GM21529 (cell line): ENCODE measurements around the gene IL11.

Experiments used
- ATAC-seq: cut with Tn5 transposase; IDR thresholded peaks from one replicate; pipeline ENCODE4 v1.9.1; 2021; ENCODE audit not compliant: unreplicated experiment

IL11 gene

DNA sequence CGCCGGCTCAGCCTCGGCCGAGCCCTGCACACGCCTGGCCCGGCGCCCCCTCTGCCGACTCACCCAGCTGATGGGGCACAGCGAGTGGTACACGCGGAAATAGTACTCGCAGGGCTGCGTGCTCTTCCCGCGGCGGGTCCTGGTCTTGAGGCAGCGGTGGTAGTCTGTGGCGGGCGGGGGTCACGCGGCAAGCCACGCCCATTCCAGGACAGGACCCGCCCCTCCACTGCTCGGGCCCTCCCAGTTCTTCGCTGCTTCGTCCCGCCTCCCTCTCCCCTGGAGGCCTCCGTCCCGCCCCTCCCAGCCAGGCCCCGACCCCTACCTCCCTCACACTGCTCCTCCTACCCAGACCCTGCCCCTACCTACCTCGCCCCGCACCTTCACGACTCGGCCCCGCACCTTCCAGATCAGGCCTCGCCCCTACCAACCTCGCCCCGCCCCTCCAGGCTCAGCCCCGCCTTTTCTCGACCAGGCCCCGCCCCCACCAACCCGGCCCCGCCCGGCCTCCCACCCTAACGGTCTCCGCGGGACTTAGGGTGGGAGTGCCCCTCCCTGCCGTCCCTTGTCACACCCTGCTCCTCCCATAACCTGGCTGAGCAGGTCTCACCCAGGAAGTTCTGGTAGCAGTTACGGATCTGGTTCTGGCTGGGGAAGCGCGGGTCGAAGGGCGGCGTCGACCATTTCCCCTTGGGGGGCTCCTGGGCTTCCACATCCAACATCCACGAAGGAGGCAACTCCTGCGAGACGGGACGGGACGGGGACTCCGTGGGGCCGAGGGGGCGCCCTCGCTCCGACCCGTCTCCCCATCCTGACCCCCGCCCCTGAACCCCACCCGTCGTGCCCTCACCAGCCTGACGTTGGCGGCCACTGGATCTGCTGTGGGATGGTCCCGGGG is 16.2 kb downstream of the IL11 start:
- ATAC-seq: no peak

DNA sequence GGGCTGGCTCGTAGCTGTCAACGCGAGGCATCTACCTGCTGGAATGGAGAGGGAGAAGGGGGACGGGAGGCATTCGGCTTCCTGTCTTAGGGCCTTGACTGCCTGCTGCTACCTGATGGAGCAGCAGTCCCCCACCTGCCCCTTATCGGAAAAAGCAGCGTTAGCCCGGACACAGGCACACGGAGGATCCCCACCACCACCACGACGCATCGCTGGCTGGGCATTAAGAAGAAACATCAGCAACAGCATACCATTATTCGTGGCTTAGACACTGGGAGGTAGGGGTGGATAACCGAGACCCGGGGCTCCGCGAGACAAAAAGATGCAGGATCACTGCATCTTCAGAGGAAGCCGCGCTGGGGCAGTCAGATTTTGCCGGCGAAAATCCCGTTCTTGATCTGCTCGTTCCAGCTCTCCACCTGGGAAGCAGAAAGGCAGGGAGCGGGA is 16.9 kb downstream of the IL11 start:
- no peak for ATAC-seq

DNA sequence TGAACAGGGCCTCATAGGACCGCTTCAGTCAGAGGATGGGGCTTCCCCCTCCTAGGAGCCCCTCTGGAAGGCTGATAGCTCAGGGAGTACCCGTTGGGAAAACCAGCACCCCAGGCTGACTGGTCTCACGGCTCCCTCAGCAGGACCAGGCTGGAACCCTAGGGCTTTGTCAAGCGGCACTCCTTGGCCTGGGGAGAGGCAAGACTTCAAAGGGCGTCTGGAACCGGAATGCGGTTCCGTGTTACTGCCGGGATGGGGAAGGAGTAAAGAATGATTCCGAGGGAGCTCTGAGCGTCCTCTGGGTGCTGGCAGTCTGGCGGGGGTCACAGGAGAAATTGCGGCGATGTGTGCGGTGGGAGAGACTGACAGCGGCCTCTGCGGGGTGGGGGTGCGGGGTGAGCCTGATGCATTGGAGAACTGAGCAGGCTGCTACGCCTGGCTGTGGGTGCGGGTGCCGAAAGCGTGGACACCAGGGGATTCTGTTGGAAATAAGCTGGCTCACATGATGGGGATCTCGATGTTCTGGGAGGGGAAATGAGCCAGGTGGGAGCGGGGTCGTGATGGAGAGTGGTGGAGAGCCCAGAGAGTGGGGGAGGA is 17.6 kb downstream of the IL11 start:
- no peak for ATAC-seq

DNA sequence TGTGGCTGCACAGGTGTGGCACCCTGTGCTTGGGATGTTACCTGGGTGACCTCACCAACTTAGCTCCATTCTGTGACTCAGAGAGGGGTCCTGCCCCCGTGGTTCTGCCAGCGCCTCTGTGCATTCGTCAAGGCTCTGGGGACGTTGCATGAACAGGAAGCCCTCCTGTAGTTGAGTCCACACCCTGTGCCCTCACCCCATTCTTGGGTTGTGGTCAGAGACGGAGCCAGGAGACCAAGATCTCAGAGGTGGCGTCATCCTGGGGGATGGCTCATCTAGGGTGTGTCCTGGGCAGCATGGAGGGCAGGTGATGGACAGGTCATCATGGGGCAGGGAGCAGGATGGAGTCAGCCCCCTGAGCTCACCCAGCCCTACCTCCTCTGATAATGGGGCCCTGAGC is 18.2 kb downstream of the IL11 start:
- ATAC-seq: no peak

DNA sequence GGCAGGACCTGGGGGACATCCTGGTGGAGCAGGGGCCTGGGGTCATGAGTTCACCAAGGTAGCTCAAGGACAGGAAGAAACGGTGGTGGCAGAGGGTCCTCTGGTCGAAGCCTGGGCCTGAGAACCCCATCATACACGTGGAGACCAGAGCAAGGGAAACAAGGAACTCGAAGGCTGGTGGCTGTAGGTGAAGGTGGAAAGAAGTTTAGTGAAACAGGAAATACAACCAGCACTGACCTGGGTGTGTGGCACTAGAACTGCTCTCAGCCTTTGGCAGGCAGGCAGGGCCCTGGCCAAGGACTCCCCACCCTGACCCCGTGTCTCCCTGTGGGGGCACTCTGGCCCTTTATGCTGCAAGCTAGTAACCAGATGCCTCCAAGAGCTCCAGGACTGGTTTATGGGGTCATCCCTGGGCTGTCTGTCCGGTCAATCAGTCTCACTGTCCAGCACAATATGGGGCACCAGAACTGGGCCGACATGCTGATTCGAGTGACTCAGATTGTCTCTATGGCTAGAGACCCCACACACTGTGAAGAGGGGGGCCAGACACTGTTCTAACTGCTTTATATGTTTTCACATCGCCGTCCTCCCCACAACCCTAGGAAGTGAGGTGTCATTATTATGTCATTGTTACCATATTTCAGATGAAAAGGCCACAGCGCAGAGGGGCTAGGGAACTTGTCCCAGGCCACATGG is 19.5 kb downstream of the IL11 start:
- no peak for ATAC-seq

DNA sequence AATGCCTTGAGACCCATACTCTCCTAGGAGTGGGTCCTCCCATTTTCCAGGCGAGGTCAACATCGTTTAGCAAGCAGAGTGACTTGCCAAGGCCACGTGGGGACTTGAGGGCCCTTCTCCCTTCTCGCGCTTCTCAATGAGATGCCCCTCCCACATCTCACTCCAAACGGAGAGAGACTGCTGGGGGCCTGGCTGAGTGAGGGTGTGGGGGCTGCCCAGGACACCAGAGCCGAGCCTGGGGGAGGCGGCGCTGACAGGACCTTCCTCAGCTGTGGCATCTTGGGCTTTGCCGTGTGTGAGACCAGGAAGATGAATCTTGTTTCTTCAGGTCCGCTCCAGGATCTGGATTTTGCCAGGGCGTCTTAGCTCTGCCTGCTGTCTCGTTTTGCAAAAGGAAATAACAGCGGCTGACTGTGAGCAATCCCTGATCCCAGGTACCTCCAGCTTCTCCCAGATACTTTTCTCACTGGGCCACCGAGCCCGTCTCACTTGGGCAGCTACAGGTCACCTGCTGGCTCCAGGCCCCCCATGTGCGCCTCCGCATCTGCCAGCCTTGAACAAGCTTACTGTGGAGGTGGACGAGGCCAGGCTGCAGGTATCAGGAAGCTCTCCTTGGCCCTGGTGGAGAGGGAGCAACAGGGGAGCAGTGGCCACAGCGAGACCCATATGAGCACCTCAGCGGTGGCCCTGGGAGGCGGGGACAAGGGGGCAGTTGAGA is 21.8 kb downstream of the IL11 start:
- ATAC-seq: no peak

DNA sequence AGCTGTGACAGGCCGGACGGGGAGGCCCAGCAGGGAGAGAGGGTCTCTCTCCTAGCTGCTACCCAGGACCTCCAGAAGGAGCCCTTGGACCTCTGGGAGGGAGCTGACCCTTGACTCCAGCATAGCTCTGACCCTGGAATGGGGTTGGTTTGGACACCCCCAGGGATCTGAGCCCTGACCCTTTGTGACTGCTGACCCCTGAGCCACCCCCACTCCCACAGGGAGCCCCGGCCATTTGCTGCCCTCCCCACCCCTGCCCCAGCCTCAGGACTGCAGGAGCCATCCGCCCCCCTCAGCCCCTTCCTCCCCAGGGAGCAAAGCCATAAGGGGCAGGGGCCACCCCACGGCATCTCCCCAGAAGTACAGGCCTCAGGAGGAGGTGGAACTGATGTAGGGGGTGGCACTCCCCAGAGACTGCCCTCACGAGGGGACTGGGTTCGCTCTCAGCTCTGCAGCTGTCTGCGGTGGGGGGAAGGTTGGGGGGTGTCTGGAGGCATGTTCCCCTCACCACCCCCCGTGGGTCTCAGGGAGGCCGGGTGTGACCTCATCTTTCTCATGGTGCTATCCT is 22.7 kb downstream of the IL11 start:
- no peak for ATAC-seq

DNA sequence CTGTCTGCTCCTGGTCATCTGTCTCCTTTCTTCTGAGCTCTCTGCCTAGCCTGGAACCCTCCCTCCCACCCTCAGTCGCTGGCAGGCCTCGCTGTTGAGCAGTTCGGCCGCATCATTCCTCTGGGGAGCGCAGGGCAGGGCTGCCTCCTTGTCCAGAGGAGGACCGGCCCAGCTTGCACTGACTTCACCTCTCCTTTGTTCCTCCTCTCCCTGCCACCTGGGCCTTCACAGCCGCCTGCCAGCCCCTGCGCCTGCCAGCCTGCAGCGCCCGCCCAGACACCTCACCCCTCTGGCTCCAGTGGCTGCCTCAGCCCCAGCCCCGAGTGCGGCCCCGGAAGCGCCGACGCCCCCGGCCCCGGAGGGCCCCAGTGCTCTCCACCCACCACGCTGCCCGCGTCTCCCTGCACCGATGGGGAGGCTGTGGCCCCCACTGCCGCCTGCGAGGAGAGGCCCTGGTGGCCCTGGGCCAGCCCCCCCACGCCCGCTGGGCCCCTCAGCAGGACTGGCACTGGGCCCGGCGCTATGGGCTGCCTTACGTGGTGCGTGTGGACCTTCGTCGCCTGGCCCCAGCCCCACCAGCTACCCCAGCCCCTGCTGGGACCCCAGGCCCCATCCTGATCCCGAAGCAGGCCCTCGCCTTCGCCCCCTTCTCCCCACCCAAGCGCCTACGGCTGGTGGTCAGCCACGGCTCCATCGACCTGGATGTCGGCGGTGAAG is 23.4 kb downstream of the IL11 start:
- ATAC-seq: no peak

DNA sequence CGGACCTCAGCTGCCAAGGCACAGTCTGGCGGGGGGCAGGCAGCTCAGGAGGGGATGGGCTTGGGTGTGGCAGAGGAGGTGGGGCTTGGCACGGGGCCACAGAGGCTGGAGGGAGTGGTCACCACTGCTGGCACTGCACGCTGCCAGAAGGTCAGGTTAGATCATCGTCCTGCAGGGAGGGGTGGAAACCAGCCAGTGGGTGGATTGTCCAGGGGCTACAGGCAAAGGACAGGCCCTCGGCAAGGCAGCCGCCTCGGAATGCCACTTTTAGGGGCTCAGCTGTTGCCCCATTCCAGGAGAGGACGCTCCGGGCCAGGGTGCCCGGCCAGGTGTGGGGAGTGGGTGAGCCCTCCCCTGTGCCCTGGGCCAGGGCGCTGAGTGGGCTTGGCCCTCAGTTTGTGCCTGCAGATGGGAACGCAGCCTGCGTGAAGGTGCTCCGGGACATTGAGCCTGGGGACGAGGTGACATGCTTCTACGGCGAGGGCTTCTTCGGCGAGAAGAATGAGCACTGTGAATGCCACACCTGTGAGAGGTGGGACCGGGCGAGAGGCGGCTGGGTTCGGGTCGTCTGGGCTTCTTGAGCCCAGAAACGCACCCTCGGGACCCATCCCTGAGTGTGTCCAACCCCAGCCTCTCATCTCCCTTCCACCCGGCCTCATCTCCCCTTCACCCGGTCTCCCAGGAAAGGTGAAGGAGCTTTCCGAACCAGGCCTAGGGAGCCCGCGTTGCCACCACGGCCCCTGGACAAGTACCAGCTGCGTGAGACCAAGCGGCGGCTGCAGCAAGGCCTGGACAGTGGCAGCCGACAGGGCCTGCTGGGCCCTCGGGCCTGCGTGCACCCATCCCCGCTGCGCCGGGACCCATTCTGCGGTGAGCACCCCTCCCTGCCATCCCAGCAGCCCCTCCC is 24.2 kb downstream of the IL11 start:
- ATAC-seq: no peak

DNA sequence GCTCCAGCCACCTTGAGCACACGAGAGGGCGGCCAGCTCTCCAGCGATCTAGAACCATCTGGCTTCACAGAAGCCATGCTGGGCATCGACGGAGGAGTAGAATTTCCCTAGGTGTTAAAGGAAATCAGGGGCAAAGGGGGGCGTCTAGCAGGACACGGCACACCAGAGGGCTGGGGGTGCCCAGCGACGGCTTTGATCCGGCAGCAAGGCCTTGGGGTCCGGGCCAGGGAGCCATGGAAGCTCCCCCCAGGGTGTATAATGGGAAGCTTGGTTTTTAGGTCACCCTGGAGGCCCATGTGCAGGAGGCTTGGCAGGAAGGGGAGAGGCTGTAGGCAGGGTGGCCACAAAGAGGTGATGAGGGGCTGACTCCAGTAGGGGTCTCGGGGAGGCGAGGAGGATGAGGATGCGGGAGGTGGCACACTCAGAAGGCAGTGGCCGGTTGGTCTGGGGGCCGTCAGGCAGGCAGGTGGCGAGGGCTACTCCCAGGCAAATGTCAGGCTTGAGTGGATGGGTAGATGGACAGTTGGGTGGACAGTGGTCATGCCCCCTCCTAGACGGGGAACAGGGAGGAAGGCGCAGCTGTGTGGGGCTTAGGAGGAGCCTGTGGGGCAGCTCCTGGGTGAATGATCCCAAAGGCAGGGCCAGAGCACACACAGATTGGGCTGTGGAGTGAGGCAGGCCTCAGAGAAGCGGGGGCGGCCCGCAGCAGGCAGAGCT is 25.0 kb downstream of the IL11 start:
- ATAC-seq: no peak

DNA sequence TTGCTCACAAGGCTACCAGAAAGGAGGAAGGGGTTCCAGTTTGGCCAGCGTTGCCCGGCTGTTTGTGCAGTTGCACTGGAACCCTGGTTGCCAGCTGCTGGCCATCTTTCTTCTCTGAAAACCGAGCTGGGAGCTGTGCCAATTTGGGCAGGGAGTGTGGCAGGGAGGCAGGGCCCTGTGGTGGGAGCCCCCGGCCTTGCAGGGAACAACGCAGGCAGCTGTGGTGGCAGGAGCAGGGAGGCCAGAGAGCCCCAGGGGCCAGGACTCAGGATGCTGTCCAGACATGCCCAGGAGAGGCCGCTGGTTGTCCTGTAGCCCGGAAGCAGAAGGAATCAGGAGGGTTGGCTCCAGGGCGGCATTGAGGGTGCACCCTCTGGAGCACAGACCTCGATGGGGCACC is 25.8 kb downstream of the IL11 start:
- no peak for ATAC-seq

DNA sequence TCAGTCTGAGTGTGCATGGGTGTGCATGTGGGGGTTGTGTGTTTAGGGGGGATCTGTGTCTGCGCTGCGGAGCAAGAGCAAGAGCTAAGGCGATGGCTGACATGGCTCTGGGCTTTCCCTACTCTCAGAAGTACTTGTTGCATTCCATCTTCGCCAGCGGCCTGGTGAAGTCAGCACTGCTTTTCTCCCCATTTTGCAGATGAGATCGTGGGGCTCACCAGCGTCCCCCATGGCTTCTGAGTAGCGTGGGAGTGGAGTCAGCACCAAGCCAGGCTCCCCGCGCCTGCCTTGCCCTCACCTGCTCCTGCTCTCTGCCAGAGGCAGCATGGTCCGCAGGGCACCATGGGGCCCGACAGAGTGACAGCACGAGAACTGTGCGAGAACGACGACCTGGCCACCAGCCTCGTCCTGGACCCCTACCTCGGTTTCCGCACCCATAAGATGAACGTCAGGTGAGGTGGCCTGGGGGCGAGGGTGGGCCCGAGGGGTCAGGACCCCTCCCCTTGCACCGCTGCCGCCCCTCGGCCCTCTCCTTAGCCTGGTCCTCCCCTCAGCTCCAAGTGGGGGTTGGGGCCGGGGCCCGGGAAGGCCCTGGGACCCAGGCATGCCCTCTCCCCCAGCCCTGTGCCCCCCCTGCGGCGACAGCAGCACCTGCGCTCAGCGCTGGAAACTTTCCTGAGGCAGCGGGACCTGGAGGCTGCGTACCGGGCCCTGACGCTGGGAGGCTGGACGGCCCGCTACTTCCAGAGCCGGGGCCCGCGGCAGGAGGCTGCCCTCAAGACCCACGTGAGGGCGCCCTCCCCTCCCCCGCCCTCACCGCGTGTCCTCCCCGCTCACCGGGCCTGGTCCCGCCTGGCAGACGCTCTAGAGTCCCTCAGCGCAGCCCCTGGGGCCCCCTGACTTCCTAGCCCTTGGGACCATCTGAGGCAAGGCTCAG is 28.4 kb downstream of the IL11 start:
- ATAC-seq: no peak

DNA sequence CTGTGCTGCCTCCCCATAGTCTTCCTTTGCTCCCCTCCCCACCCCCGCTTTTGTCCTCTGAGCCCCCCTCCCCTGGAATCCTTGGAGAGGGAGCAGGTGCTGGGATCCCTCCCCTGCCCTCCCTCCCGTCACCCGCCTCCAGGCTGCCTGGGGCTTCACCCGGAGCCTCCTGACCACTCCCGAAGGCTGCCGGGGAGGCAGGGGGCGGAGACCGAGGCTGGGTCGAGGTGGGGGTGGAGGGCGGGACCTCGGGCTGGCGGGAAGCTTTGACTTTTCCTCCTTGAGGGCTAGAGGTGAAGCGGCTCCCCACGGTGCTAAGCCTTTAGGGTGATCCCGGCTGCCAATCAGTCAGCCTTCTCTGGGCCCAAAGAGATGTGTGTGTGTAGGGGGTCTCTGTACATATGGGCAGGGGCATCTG is 29.1 kb downstream of the IL11 start:
- no peak for ATAC-seq

DNA sequence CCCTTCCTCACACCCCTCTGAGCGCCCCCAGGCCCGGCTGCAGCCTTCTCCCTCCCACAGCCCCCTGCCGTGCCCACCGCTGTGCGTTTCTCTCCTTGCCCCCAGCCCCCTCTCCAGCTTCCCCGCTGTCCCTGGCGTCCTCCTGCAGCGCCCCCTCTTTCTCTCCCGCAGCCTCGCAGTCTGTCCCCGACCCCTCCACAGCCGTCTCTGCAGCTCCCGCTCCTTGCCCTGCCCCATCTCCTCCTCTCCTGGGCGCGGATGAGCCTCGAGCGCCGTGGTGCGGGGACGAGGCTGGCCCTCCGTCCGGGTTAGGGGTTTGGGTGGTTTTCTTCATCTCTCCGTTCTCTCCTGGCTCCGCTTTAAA is 29.5 kb downstream of the IL11 start:
- no peak for ATAC-seq

DNA sequence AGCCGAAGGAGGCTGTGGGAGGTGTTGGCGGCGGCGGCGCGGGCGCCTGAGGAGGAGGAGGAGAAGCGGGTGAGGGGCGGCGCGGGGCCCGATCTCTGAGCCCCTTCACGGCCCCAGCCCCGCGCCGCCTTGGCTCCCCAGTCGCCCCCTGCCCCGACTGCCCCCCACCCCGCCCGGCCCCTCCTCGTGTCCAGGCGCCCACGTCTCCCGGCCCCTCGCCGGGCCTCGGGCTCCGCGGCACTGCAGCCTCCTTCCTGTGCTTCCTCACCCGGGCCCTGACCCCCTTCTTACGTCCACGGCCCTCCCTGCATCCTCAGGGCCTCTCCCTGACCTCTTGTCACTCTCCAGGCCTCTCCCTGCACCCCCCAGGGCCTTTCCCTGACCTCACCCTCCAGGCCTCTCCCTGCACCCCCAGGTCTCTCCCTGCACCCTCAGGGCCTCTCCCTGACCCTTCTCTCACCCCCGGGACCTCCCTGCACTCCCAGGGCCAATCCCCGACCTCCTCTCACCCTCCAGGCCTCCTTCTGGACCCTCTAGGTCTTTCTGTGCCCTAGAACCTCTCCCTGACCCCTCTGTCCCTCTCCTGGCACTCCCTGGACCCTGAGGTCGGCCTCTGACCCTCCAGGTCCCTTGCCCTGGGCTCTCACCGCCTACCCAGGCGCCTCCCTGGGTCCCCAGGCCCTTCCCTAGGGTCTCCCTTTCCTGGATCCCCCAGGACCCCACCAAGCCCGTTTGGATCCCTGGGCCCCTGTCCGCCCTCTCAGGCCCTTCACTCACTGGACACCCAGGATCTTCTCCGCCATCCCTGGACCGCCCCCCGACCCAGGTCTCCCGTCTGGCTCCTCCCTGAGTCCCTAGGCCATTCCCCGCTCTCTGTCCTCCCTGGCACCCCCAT is 30.1 kb downstream of the IL11 start:
- peak; percentile 1 for ATAC-seq

DNA sequence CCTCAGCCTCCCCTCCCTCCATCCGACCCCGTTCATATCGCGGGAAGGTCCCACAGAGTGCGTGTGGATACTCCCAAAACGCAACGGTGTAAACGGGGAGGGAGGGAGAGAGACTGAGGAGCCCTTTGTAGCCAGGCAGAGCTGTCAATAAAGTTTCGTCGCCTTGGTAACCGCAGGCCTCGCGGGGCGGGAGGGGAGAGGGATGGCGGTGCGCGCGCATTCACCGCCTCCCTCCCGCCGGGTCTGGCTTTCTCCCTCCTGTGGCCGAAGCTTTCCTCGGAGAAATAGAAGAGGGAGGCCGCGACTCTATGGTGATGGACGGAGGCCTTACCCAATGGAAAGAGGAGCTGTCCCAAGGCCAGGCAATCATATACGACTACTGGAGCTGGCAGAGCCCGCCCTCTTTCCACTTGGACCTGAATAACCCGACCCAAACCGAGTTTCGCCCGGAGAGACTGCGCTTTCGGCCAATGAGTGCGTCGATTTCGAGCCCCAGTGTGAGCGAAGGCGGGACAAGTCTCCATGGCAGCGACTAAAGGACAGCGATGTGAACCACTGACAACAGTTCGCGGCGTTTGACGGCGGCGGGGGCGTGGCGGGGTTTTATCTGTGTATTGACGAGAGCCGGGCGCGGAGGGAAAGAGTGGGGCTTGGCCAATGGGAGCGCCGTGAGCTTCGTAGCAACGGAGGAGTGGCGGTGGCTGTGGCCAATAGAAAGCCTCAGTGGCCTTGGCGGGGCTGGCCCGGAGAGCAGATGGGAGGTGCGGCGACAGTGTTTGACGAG is 31.0 kb downstream of the IL11 start, which contains the start of gene KMT5C:
TSS of gene KMT5C (plus strand) at position 772 of the 784 bp plus-strand sequence. CDS start 2,061 bp downstream, outside the sequence.
- ATAC-seq: peak; percentile 76
